B cell (primary cell): Measurements from ENCODE around the gene PNRC2. TPM values are rescaled to one million over a fixed set of nuclear protein-coding genes. Genes with fewer than 3 reads are reported as not detected.

Experiments used
- ATAC-seq: fragments of 200-7000 bp; cut with Tn5 transposase; one replicate; pipeline ENCODE4 v1.10.0; 2021; ENCODE audit warnings: low read depth, mild to moderate bottlenecking, moderate number of reproducible peaks, moderate library complexity
- CTCF ChIA-PET: fragments of 350-600 bp; sonication (Branson Sonifier 250); formaldehyde crosslinking; loops from one replicate; lab custom pipeline; 2021; ENCODE audit warnings: antibody characterized with exemption, inconsistent platforms; lab: Charles Lee
- POLR2A ChIA-PET: fragments of 350-600 bp; sonication (Branson Sonifier 250); formaldehyde crosslinking; loops from one replicate; lab custom pipeline; 2021; ENCODE audit warnings: antibody characterized with exemption; lab: Charles Lee
- DNase-seq: peaks from one replicate; pipeline ENCODE4 v3.0.0; 2013
- H2AFZ ChIP-seq: 2 replicates; pipeline ENCODE4 v1.6.1; 2012; ENCODE audit warnings: mild to moderate bottlenecking, low read depth, low read length; ENCODE audit not compliant: insufficient read depth, poor library complexity, severe bottlenecking
- H3K27ac ChIP-seq, 2 donors: 1 replicate in 1 of 2; 2 replicates in 1 of 2; pipeline ENCODE4 v1.5.1; 2012 to 2013; ENCODE audit warnings: low read length in 2 of 2, mild to moderate bottlenecking in 2 of 2, moderate library complexity in 1 of 2
- H3K27me3 ChIP-seq, 4 experiments: fragments of 200-600 bp in 1 of 4; sonication (generic) in 1 of 4; replicated peaks in 1 of 4; 1 replicate in 2 of 4; 2 replicates in 2 of 4; pipeline versions ENCODE4 v1.6.1 to v1.7.0; 2013 to 2016; ENCODE audit warnings: low read length in 3 of 4, mild to moderate bottlenecking in 2 of 4, mixed read lengths in 1 of 4, moderate library complexity in 1 of 4; ENCODE audit not compliant: insufficient read depth in 4 of 4, control insufficient read depth in 3 of 4; ENCODE audit errors: control extremely low read depth in 1 of 4
- H3K36me3 ChIP-seq, 2 experiments: replicated peaks in 1 of 2; 1 replicate in 1 of 2; 2 replicates in 1 of 2; pipeline versions ENCODE4 v1.6.1 to v1.7.1; 2013; ENCODE audit warnings: low read length in 1 of 2; ENCODE audit not compliant: insufficient read depth in 2 of 2, control insufficient read depth in 1 of 2; ENCODE audit errors: control extremely low read depth in 1 of 2, extremely low read depth in 1 of 2
- H3K4me1 ChIP-seq, 2 donors: fragments of 200-600 bp in 1 of 2; sonication (generic) in 1 of 2; 1 replicate in 1 of 2; 2 replicates in 1 of 2; pipeline versions ENCODE4 v1.5.1 to v1.6.1; 2013 to 2017; ENCODE audit warnings: low read length in 2 of 2; ENCODE audit not compliant: control insufficient read depth in 2 of 2, insufficient read depth in 2 of 2
- H3K4me2 ChIP-seq: replicated peaks from 2 replicates; pipeline ENCODE3; 2012; ENCODE audit warnings: mild to moderate bottlenecking, low read depth, low read length; ENCODE audit not compliant: poor library complexity, severe bottlenecking
- H3K4me3 ChIP-seq, 5 experiments: fragments of 200-600 bp in 1 of 5; sonication (generic) in 1 of 5; 1 replicate in 3 of 5; 2 replicates in 2 of 5; pipeline versions ENCODE4 v1.5.1 to v1.7.0; 2011 to 2016; ENCODE audit warnings: low read length in 4 of 5, mild to moderate bottlenecking in 4 of 5, low read depth in 2 of 5, control low read depth in 1 of 5, moderate library complexity in 1 of 5; ENCODE audit not compliant: insufficient read depth in 1 of 5; ENCODE audit errors: control extremely low read depth in 1 of 5, extremely low read depth in 1 of 5
- H3K79me2 ChIP-seq: fragments of 200-600 bp; sonication (generic); one replicate; pipeline ENCODE4 v1.6.0; 2016; ENCODE audit warnings: low read length; ENCODE audit not compliant: control insufficient read depth, insufficient read depth
- H3K9ac ChIP-seq: fragments of 200-600 bp; sonication (generic); 2 replicates; pipeline ENCODE4 v1.6.1; 2017; ENCODE audit warnings: mild to moderate bottlenecking, low read length, moderate library complexity
- H3K9me3 ChIP-seq, 3 donors: one replicate each; pipeline versions ENCODE4 v1.6.1 to v1.7.1; 2013; ENCODE audit warnings: low read length in 2 of 3; ENCODE audit not compliant: control insufficient read depth in 2 of 3, insufficient read depth in 1 of 3; ENCODE audit errors: control extremely low read depth in 1 of 3
- H4K20me1 ChIP-seq: 2 replicates; pipeline ENCODE4 v1.6.0; 2012; ENCODE audit warnings: mild to moderate bottlenecking, low read length; ENCODE audit not compliant: insufficient read depth, control insufficient read depth, poor library complexity, severe bottlenecking
- H3K27ac Mint-ChIP-seq: one replicate; pipeline ENCODE4 v1.8.0; 2021; ENCODE audit warnings: mixed read lengths
- H3K27me3 Mint-ChIP-seq: one replicate; pipeline ENCODE4 v1.8.0; 2021; ENCODE audit warnings: mixed read lengths
- H3K4me1 Mint-ChIP-seq: one replicate; pipeline ENCODE4 v1.8.0; 2021; ENCODE audit warnings: mixed read lengths
- H3K4me3 Mint-ChIP-seq: one replicate; pipeline ENCODE4 v1.8.0; 2021; ENCODE audit warnings: mixed read lengths
- H3K9me3 Mint-ChIP-seq: one replicate; pipeline ENCODE4 v1.8.0; 2022; ENCODE audit warnings: mixed read lengths; ENCODE audit not compliant: insufficient read depth
- CTCF ChIP-seq: fragments of 200-600 bp; IDR thresholded peaks from one replicate; pipeline ENCODE4 v1.8.0; 2022; ENCODE audit warnings: antibody characterized with exemption, mild to moderate bottlenecking
- EZH2 ChIP-seq: IDR thresholded peaks from 2 replicates; pipeline ENCODE4 v1.6.1; 2012; ENCODE audit warnings: borderline replicate concordance, low read depth, mild to moderate bottlenecking, moderate library complexity, low read length; ENCODE audit not compliant: insufficient read depth, poor library complexity, severe bottlenecking
- WGBS: methylation state at CpG from one replicate; pipeline ENCODE4 v1.1.5; 2013; ENCODE audit warnings: missing lambda C conversion rate; ENCODE audit not compliant: insufficient coverage; 5-methylcytosine and 5-hydroxymethylcytosine counted together
- intact Hi-C: fragments of 100-400 bp; cut with micrococcal nuclease; formaldehyde crosslinking; loops from one replicate; pipeline ENCODE4 v1.10.0; 2022
- polyA plus RNA-seq: library from polyadenylated mRNA; depleted of rRNA; stranded (reverse); fragments of >200 nt; gene quantifications from 2 replicates; pipeline ENCODE4 v1.2.3, GENCODE V29; 2012
- total RNA-seq, 2 donors: library from RNA; stranded (reverse); fragments of 120-200 nt in 1 of 2; gene quantifications; 1 replicate in 1 of 2; 2 replicates in 1 of 2; pipeline versions ENCODE4 v1.2.3 to v1.2.4, GENCODE V29; 2013 to 2022

PNRC2 gene
- total and polyA plus RNA-seq, 2 donors (not counting 1 experiment from before 2014, with no cell fraction given): 89.8 to 174 TPM

- Histone ChIP-seq H3K4me2 (no peak overlapping the region), H3K79me2 (peaks cover 46% of the 10 kb centered on the region), H3K9me3 (peaks cover 0 to 3% (median 0%) of the 10 kb centered on the region in 3 donors), H3K9ac (no peak overlapping the region), H3K36me3 (peaks cover 0 to 9% of the 10 kb centered on the region in 2 experiments), H2AFZ (no peak overlapping the region), H4K20me1 (no peaks in the 10 kb centered on the region), H3K4me1 (peaks cover 54 to 76% of the 10 kb centered on the region in 2 donors), H3K27ac (peak overlapping the region in 1 of 2 donors; percentile 77), H3K4me3 (no peak overlapping the region), H3K27me3 (no peaks in the 10 kb centered on the region)
- Mint-ChIP-seq H3K27ac (peak overlapping the region; percentile 90), H3K27me3 (no peaks in the 10 kb centered on the region), H3K4me1 (peaks cover 71% of the 10 kb centered on the region), H3K9me3 (no peaks in the 10 kb centered on the region), H3K4me3 (peak overlapping the region; percentile 37)
- ATAC-seq (no peak), DNase-seq (peak; percentile 37)
- intact Hi-C loops: loop anchor here (5.0 kb wide), 3 partner anchors 88 to 358 kb away; partner anchors contain the start of genes HMGCL, ID3 and RPL11
- TF ChIP-seq CTCF (no peak), EZH2 (no peak)
- CTCF ChIA-PET: interaction anchor here (0.8 to 4.7 kb wide), 8 partner anchors 11 to 144 kb away, joined by 3 to 199 read pairs (median 46); partner anchors contain the start of gene PITHD1
- POLR2A ChIA-PET: interaction anchor here (0.6 to 3.4 kb wide), 2 partner anchors 16 to 44 kb away, joined by 3 to 18 read pairs; no protein-coding TSS in a partner anchor
- 94% methylated on average over 3 of the region's 4 CpGs for WGBS
These were observed 44.7 kb upstream of the PNRC2 start for GRCh38 chr1:23914921-23915320.

- Mint-ChIP-seq H3K27ac (peak overlapping the region; percentile 90), H3K4me1 (peaks cover 70% of the 10 kb centered on the region), H3K9me3 (no peaks in the 10 kb centered on the region), H3K4me3 (no peak overlapping the region), H3K27me3 (no peaks in the 10 kb centered on the region)
- WGBS: 80% methylated on average over 1 of the region's 5 CpGs
- intact Hi-C loops: loop anchor here (5.0 kb wide), 2 partner anchors 88 to 223 kb away; partner anchors contain the start of genes HMGCL and RPL11
- Histone ChIP-seq H3K4me1 (peaks cover 58 to 76% of the 10 kb centered on the region in 2 donors), H3K36me3 (peaks cover 0 to 6% of the 10 kb centered on the region in 2 experiments), H3K9me3 (peaks cover 0 to 3% (median 0%) of the 10 kb centered on the region in 3 donors), H3K27ac (peak overlapping the region; percentile 29 to 77), H3K4me2 (peak overlapping the region; percentile 71), H4K20me1 (no peaks in the 10 kb centered on the region), H3K27me3 (no peaks in the 10 kb centered on the region), H2AFZ (no peak overlapping the region), H3K4me3 (no peak overlapping the region), H3K79me2 (peaks cover 41% of the 10 kb centered on the region), H3K9ac (no peak overlapping the region)
- DNase-seq (peak; percentile 34), ATAC-seq (no peak)
- TF ChIP-seq CTCF (no peak), EZH2 (no peak)
- CTCF ChIA-PET: interaction anchor here (0.8 to 4.7 kb wide), 18 partner anchors 12 to 278 kb away, joined by 3 to 199 read pairs (median 18); partner anchors contain the start of genes FUCA1 and PITHD1
- POLR2A ChIA-PET: interaction anchor here (0.6 to 3.4 kb wide), 3 partner anchors 13 to 43 kb away, joined by 3 to 18 read pairs (median 3); no protein-coding TSS in a partner anchor
These were observed 44.2 kb upstream of the PNRC2 start for GRCh38 chr1:23915466-23915865.
